Caki2 (cell line): ENCODE data around the gene SERPIND1. TPM values are rescaled to one million over a fixed set of nuclear protein-coding genes. Genes with fewer than 3 reads are reported as not detected.
"Not testable (repeated sequence)": the region's sequence is repeated elsewhere in the genome, so short reads cannot be mapped to it uniquely, and the experiment has no call there.

ENCODE experiments used
- DNase-seq: peaks from one replicate; pipeline ENCODE4 v3.0.0-alpha.2; 2015; ENCODE audit warnings: low read depth
- in situ Hi-C: cut with HindIII; loops from 2 replicates; pipeline ENCODE4 v1.10.0; 2016; ENCODE audit warnings: low sequenced_read_pairs, low pct_unique_long_range_greater_than_20kb, mixed read lengths
- total RNA-seq: library from RNA; depleted of rRNA; stranded (reverse); fragments of >200 nt; shearing (Covaris generic); gene quantifications from 2 replicates; pipeline ENCODE4 v1.2.3, GENCODE V29; 2014; ENCODE audit warnings: low replicate concordance; rRNA removed

Gene SERPIND1, protein sequence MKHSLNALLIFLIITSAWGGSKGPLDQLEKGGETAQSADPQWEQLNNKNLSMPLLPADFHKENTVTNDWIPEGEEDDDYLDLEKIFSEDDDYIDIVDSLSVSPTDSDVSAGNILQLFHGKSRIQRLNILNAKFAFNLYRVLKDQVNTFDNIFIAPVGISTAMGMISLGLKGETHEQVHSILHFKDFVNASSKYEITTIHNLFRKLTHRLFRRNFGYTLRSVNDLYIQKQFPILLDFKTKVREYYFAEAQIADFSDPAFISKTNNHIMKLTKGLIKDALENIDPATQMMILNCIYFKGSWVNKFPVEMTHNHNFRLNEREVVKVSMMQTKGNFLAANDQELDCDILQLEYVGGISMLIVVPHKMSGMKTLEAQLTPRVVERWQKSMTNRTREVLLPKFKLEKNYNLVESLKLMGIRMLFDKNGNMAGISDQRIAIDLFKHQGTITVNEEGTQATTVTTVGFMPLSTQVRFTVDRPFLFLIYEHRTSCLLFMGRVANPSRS
- total RNA-seq: not detected in 2 replicates

DNA sequence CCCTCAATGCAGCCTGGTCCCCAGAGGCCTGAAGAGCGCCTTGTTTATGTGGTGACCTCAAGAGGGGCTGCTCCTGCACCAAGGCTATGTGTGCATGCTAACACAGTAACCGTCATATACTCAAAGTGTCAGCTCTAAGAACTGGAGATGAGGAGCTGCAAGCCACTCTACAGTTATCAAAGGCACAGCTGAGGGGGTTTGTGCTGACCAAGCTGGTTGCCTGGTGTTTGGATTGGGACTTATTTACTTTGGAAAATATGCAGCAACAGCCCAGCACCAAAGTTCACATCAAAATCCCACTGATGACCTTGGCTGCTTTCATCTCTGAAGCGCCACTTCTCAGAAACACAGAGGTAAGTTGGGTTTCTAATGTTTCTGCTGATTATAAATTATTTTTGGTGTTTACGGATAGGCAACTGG lies at the start of gene SERPIND1:
Gene SERPIND1 (plus strand): TSS at position 321 of the 420 bp plus-strand sequence. CDS start 5,200 bp downstream, outside the sequence.
- no peak for DNase-seq
- in situ Hi-C loops: no loop called here

DNA sequence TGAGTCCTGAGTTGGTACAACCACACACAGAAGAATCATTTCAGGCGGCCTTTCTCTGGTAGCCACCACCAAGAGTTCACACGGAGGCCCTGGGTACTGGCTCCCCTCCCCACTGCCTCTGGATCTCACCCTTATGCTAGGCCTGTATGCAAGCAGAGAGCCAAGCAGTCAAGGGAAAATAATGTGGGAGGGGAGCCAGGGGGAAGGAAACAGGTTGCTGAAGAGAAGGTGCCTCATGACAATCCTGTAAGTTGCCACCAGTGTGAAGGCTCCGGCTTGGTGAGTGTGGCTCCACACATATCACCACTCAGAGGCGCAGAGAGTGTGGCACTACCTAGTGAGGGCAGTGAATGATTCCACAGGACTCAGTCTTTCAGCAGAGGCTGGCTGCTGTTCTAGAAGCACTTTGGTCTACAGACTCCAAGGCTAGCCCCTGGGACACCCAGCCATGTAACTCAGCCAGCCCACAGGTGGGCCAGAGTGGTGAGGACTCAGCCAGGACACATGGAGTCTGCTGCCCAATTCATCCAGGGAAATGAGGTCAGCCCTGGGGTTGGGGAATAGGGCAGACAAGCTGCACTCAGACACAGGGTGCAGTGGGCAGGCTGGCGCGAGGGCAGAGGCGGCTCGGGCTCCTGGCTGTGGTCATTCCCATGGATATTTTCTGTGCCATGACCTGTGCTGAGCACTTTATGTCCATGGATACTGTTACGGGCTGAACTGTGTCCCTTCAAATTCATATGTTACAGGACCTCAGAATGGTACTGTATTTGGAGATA lies 49.0 kb upstream of the SERPIND1 start:
- in situ Hi-C loops: no loop called here
- no peak for DNase-seq

GRCh38 chr22:20725987-20726558 lies 47.8 kb upstream of the SERPIND1 start:
- DNase-seq: no peak
- in situ Hi-C loops: no loop called here

DNA sequence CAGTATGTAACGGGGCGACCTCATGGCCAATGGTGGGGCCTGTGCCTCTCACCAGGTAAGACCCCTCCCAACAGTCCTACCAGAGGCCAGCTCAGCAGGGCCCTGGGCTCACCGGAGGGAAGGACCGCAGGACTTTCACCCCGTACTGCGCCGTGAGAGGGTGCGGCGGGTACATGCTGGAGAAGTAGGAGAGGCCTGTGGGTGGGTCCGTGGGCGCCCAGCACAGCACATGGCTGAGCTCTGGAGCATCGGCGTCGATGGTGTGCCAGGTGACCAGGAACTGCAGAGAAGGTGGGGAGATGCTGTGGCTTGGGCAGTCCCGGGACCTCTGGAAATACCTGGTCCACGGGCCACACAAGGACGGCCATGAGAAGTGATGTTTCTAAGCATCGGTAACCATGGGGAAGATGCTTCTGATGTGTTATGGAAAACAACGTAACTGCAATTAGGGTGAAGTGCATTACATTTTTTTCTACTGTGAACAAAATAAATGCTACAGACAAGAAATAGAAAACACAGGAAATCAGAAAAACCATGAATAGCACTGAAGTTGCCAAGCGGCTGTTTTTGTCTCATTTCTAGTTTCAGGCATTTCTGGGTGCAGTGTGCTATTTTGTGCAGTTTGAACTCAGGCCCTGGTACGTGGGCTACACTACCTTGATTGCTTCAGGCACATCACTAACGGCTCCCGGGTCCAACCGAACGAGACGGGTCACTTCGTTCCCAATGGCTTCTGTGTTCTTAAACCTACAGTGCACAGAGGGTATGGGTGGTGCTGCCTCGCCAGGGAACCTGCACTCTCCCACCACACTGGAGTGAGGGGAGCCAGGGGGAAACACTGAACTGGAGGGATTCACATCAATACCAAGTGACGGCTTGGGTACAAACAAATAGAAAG lies 46.5 kb upstream of the SERPIND1 start:
- no peak for DNase-seq
- in situ Hi-C loops: no loop called here

DNA sequence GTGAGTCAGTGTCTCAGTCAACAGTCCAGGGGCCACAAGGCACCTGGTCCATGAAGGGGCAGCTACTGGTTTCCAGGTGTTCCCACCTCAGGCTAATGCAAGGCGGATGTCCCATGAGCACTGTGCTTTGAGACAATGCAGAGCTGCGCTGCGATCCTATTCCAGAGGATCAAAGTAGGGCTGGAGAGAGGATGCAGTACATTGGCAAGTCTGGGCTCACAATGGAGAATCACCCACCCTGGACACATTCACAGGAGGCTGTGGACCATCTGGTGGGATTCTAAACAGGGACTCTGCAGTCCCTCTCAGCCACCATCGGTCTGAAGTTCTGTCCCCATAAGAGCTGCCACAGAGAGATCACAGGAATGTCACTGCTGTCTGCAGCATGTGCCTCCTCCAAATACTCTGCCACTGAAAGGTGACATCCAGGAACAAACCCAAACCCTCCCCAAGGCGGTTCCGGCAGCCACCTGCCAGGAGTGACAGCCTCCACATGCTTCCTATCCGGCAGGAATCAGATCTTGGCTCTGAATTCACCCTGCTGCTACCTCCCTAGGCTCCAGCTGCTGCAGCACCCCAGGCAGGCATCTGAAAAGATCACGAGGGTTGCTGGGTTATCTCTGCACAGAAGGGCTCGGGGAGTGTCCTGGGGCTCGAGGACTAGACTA lies 45.3 kb upstream of the SERPIND1 start:
- DNase-seq: no peak
- in situ Hi-C loops: no loop called here

DNA sequence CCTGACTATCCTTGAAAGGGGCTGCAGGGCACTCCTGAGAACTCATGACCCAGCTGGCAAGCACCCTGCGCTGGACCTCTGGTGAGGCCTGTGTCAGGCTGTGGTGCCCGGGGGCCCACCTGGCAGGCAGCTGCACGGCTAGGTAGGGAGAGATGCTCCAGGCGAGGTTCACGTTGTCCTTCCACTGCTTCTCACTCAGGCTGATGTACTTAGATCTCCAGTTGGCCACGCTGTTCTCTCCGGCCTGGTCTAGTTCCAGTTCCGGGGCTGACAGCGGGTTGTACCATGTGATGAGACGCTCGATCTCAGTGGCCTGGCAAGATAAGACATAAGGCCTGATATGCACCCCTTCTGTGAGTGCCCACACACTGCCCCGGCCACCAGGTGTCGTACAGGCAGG lies 44.7 kb upstream of the SERPIND1 start:
- DNase-seq: no peak
- in situ Hi-C loops: no loop called here

GRCh38 chr22:20732431-20732830 lies 41.5 kb upstream of the SERPIND1 start:
- in situ Hi-C loops, DNase-seq: not testable (repeated sequence)

DNA sequence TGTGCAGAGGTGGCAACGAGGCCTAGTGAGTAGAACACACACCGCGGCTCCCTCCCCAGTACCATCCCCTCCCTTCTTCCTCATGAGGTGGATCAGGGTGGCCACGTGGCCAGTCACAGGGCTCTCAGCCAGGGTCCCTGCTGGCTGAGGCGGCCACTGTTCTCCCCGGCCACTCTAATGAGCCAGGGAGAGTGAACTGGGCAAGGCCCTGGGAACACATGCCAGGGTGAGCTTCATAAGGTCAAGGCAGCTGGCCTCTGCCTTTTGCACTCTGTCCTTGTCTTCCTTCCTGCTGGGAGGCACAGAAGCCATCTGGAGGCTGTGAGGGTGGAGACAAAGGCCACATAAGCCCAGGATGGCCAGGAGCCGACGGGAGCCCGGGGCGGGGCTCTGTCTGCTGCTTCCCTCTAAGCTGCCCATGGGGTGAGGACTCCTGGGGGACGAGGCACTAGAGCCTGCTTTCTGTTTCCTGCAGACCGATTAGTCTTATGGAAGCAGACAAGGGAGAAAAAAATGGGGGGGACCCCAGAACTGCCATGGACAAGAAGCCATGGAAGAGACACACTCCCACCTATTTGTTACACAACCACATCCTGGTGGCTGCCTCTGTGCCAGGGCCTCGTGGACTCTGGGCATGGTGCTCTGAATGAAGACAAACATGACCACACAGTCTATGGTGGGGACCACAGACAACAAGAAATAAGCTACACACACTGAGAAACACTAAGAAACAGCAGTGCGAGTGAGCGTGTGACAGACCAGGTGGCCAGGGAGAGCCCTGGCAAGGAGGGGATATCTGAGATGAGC lies 38.4 kb upstream of the SERPIND1 start:
- in situ Hi-C loops: not testable (repeated sequence)

GRCh38 chr22:20736891-20737290 lies 37.0 kb upstream of the SERPIND1 start:
- in situ Hi-C loops, DNase-seq: not testable (repeated sequence)

More for the DNA sequence above, 38.4 kb upstream of the SERPIND1 start:
- not testable (repeated sequence) for DNase-seq

DNA sequence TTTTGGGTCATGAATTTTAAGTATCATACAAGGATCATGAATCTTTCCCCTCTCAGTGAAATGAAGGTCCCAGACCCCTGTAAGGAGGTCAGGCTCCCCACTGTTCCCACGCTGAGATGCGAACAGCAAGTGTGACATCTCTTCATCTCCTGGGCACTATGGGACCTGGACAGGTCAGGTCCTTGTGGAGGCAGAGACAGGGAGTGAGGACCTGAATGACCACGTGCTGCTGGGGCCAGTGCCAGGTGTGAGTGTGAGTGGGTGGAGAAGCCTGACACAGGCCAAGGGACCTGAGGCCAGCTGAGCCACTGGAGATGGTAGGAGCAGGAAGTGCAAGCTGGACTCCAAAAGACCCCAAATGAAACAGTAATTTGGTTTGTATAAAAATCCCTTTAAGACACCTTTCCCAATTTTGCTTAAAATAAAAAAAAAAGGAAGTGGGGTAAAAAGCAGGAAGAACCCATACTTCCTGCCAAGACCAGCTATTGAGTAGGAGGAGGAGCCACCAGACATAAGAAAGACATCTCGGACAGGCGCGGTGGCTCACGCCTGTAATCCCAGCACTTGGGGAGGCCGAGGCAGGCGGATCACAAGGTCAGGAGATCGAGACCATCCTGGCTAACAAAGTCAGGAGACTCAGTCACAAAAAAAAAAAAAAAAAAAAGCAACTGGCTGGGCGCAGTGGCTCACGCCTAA lies 35.4 kb upstream of the SERPIND1 start:
- no peak for DNase-seq

GRCh38 chr22:20740222-20740951 lies 33.5 kb upstream of the SERPIND1 start:
- in situ Hi-C loops: no loop called here
- DNase-seq: no peak

More for the DNA sequence above, 35.4 kb upstream of the SERPIND1 start:
- in situ Hi-C loops: no loop called here

GRCh38 chr22:20741008-20741633 lies 32.8 kb upstream of the SERPIND1 start:
- DNase-seq: no peak
- in situ Hi-C loops: no loop called here

DNA sequence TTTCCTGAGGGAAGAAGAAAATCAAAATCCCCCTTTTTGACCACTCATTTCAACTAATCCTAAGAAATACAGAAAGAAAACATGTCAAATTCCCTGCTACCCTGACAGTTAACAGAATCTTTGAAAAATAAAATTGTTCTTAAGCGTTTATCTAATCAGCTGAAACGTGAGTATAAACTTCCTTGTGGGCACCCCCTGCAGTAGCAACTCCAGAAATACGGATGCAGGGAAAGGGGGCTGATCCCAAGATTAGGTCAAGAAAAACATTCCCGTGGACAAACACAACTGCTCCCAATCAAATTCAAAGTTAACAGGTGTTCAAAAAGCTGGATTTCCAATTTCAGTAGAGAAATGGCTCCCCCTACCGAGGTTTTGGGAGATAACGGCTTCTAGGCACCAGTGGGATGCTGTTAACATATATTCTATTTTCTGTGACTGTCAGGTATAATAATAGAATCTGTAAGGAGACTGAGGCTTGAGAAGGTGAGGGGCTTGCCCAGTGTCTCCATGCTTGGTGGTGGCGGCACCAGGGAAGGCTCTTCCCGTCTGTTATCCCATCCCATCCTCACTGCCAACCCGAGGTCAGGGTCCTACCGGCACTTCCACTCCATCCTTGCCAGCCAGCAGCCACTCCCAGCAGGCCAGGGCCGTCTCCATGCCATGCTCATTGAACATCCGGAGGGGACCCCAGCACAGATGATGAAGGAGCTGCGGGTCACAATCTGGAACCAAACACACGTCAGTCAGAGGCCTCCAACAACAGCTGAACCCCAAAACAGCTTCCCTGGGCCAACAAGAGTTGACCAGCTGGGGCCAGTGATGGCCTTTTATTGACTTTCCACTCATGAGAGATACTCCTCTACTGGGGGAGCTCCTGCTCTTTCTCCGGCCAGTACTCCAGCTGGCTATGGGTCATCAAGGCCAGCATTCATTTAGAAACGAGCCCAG lies 32.0 kb upstream of the SERPIND1 start:
- peak; percentile 29 for DNase-seq
- in situ Hi-C loops: no loop called here

GRCh38 chr22:20742764-20743163 lies 31.1 kb upstream of the SERPIND1 start:
- in situ Hi-C loops: no loop called here
- DNase-seq: no peak
